Activated T-cell treated with anti-CD3 and anti-CD28 coated beads for 24 hours (primary cell): ENCODE results near the gene CD24.
A peak's percentile ranks its signal among the peaks of the same experiment; 100 is the strongest.
"Not testable (repeated sequence)": the region's sequence is repeated elsewhere in the genome, so short reads cannot be mapped to it uniquely, and the experiment has no call there.

Experiments
- DNase-seq: peaks from one replicate; pipeline ENCODE4 v3.0.0-alpha.2; 2020; ENCODE audit warnings: low read depth

Gene CD24, protein sequence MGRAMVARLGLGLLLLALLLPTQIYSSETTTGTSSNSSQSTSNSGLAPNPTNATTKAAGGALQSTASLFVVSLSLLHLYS

GRCh38 chr6:106974336-106974998 lies at the start of gene CD24:
Gene CD24 (minus strand): TSS chr6:106974729. CDS start chr6:106974646, 83 bp downstream.
- DNase-seq = no peak

GRCh38 chr6:107021446-107022185 lies 47.1 kb upstream of the CD24 start:
- no peak for DNase-seq

DNA sequence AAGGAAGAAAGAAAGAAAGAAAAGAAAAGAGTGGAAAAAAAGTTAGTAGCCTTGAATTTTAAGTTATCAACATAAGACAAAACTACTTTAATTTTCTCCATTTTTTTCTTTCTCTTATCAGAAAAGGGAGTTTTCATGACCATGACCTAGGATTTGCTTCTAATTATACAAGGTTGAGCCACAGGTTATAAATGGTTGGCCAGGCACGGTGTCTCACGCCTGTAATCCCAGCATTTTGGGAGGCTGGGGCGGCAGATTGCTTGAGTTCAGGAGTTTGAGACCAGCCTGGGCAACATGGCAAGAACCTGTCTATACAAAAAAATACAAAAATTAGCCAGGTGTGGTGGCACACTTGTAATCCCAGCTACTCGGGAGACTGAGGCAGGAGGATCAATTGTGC lies 45.7 kb upstream of the CD24 start:
- DNase-seq = no peak

- not testable (repeated sequence) for DNase-seq
These were observed 45.1 kb upstream of the CD24 start for GRCh38 chr6:107019628-107020027.

DNA sequence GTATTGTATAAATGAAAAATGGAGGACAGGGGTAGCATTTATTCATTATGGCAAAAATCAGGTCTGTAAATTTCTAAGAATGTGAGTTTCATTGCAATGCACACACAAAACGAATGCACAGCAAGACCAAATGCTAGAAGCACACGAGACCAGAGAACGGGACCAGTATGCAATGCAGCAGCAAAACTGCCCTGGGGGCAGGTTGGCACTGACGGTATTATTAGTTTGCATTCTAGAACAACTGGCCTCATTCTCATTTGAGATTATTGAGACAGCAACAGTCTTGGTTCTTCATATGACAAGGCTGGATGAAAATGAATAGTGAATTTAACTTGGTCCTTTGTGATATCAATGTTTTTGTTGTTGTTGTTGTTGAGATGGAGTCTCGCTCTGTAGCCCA lies 44.5 kb upstream of the CD24 start:
- no peak for DNase-seq

GRCh38 chr6:107009499-107009898 lies 35.0 kb upstream of the CD24 start:
- no peak for DNase-seq

DNA sequence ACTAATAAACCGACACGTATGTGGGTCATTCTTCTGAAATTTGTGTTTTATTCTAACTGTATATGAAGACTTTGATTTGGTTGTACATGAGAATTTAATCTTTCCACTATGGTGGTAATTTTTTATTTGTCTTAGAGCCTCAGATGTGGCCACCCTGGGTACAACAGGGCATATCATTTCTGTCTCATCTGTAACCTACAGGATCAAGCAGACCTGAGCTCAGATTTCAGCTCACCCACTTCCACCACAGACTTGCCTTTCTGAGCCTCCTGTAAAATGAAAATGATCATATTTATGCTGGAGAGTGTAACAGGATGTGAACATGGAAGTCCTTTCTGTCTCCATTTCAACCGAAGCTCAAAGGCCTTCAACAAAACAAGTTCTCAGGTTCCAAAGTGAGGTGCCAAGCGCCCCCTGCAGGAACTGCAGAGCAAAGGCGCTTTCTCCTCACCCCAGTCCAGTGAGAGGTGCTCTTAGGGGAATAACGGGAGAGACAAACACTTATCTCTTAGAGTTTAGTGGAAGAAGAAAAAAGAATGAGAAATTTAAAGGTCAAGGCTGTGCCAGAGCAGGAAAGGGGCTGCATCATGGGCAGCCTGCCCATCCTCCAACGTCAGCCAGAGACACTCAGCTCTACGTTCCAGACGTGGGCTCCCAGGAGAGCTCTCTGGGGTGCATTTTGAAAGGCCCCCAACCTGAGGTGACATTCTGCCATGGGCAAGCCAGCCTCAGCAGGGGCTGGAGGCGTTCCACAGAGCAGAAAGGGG lies 23.0 kb upstream of the CD24 start:
- DNase-seq = peak; percentile 24

GRCh38 chr6:106995640-106996039 lies 21.1 kb upstream of the CD24 start:
- no peak for DNase-seq

DNA sequence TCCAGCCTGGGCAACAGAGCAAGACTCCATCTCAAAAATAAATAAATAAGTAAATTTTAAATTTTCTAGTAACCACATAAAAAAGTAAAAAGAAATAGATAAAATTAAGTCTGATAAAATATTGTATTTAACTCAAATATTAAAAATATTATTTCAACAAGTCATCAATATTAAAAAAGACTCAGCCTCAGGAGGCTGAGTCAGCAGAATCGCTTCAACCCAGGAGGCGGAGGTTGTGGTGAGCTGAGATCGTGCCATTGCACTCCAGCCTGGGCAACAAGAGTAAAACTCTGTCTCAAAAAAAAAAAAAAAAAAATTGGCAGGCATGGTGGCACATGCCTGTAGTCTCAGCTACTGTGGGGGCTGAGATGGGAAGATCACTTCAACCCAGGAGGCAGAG lies 15.2 kb upstream of the CD24 start:
- DNase-seq = not testable (repeated sequence)

- DNase-seq = no peak
These were observed 14.1 kb upstream of the CD24 start for GRCh38 chr6:106988664-106989063.

DNA sequence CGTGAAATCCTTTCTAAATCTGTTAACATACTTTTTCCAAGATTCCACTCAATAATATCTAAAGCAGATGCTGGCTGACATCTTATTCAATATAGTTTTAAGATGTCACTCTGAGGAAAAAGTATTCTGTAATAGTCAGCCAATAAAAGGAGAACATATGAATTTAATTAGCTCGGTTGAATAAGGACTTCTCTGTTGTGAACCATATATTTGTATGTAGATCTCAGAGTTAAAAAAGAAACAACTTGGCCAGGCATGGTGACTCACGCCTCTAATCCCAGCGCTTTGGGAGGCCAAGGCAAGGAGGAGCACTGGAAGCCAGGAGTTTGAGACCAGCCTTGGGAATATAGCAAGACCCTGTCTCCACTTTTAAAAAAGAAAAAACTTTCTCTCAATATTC lies 7.4 kb upstream of the CD24 start:
- no peak for DNase-seq

- DNase-seq = no peak
These were observed 6.4 kb upstream of the CD24 start for GRCh38 chr6:106980926-106981325.

DNA sequence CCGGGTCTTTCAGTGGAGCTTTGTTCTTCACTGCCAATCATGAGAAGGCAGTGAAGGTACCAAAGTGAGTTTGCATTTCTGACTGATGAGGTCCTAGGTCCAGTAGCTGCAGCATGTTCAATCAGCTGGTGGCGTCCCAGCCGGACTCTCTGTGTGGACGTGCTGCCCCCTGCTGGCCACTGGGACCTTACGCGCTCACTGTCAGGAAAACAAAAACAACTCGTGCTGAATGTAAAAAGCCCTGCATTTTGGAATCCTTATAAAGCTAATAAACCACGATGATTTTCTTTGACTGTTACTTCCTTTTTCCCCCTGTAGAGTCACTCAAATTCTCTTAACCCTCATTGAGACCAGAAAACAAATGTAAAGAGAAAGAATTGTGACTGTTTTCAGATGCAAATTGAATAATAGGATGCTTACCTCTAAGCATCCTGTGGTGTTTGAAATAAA lies 4.9 kb upstream of the CD24 start:
- peak; percentile 67 for DNase-seq

DNA sequence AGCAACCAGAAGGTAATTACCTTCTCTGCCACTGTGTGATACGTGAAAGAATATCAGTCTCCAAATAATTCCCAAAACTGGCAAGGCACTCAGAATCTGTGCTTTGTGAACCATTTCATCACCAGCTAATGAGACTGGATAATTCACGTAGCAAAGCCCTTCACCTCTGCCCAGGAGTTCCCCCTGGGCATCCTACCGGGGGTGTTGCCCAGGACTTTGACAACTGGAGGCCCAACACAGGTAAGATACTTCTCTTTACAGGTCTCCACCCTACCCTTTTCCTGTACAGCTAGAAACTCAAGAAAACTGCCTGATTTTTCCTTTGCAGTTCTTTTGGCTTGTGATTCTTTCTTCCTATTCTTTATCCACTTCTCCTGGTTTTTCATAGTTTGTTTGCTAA lies 2.7 kb upstream of the CD24 start:
- no peak for DNase-seq

DNA sequence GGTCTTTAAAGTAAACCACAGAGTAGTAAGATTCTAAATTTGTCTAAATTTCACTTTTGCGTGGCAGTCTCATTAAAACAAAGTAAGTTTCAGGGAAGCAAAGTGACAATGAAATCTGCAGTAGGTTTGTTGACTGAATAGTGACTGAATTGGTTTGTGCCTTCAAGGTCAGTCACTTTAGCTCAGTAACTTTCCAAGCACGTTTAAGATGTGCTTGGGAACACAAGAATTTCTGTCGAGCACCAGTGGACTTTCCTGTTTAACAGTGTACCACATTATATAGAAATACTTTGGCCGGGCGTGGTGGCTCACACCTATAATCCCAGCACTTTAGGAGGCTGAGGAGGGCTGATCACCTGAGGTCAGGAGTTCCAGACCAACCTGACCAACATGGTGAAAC lies 1.7 kb upstream of the CD24 start:
- no peak for DNase-seq

- no peak for DNase-seq
These were observed 1.2 kb upstream of the CD24 start for GRCh38 chr6:106975738-106976064.

- DNase-seq = no peak
These were observed 639 bp upstream of the CD24 start for GRCh38 chr6:106974999-106975737.

DNA sequence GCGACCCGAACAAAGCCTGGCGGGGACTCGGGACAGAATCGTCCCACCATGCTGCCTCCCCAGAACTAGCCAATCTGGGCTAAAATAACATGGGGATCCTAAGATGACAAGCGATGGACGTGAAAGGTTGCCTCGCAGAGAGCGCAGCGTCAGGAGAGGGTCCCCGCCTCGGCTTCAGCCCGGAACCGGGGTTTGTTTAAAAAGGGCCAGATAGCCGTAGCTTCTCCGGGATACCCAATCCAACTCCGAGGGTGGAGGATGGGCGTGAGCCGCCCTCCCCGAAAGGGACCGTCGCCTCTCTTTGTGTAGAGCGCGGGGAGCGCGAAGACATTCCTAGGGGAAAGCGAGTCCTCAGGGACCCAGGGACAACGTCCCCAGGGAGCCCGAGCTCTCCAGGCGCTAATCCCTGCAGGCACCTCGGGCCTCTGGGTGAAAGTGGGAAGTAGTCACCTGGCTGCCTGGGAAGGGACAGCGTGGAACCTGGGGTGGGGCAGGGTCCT lies 643 bp downstream of the CD24 start:
- DNase-seq = no peak

- no peak for DNase-seq
These were observed 1.3 kb downstream of the CD24 start for GRCh38 chr6:106973018-106973835.

- DNase-seq = no peak
These were observed 2.0 kb downstream of the CD24 start for GRCh38 chr6:106972500-106972899.

DNA sequence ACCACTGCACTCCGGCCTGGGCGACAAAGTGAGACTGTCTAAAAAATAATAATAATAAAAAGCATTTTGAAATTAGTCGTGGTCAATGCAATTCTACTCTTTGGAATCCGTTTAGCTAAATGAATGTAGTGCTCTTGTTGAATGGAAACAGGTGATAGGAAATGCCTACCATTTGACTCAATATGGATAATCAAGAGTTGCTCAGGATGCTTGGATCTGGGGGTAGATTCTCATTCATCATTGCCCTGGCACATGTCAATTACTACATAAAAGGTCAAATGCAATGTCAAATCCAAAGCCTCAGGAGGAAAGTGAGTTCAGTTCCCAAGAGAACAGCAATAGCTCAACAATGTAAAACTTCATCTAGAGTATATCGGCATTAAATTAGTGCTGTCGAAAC lies 3.8 kb downstream of the CD24 start:
- DNase-seq = not testable (repeated sequence)
